K562 (cell line): ENCODE results near the gene TPK1. TPM values are rescaled to one million over a fixed set of nuclear protein-coding genes. Genes with fewer than 3 reads are reported as not detected.

Source experiments
- ARID1B ChIP-seq: fragments of 450-650 bp; IDR thresholded peaks from 2 replicates; pipeline ENCODE4 v1.6.1; 2016; ENCODE audit warnings: antibody characterized with exemption, mild to moderate bottlenecking, inconsistent platforms
- BACH1 ChIP-seq: fragments of 200-800 bp; sonication (Bioruptor generic); IDR thresholded peaks from 2 replicates; pipeline ENCODE4 v1.6.1; 2016; ENCODE audit warnings: missing genetic modification characterization, missing compliant biosample characterization
- CREM ChIP-seq: IDR thresholded peaks from 2 replicates; pipeline ENCODE4 v1.6.1; 2014; ENCODE audit warnings: antibody characterized with exemption, low read depth
- EP300 ChIP-seq: IDR thresholded peaks from 2 replicates; pipeline ENCODE4 v1.6.1; 2012; ENCODE audit warnings: low read length, improper control_type of control experiment
- EP400 ChIP-seq: fragments of 450-650 bp; IDR thresholded peaks from 2 replicates; pipeline ENCODE4 v1.6.1; 2017; ENCODE audit warnings: antibody characterized with exemption, mild to moderate bottlenecking, moderate library complexity
- EWSR1 ChIP-seq: fragments of 450-650 bp; IDR thresholded peaks from 2 replicates; pipeline ENCODE4 v1.6.1; 2018; ENCODE audit warnings: borderline replicate concordance, mild to moderate bottlenecking, low read depth, moderate library complexity; ENCODE audit not compliant: partially characterized antibody
- JUN ChIP-seq, 2 experiments: sonication (generic) in 1 of 2; formaldehyde crosslinking in 1 of 2; IDR thresholded peaks; 2 replicates each; pipeline versions ENCODE4 v1.6.1 to v1.8.0; 2012 to 2022; ENCODE audit warnings: borderline replicate concordance in 2 of 2, mild to moderate bottlenecking in 2 of 2, improper control_type of control experiment in 1 of 2, low read depth in 1 of 2, low read length in 1 of 2, missing genetic modification reagents in 1 of 2
- NFE2 ChIP-seq: IDR thresholded peaks from 2 replicates; pipeline ENCODE4 v1.6.1; 2014; ENCODE audit warnings: antibody characterized with exemption, low read depth
- NFE2L1 ChIP-seq: fragments of 450-650 bp; IDR thresholded peaks from 2 replicates; pipeline ENCODE4 v1.6.1; 2016; ENCODE audit warnings: missing genetic modification characterization, low read depth, mild to moderate bottlenecking, missing compliant biosample characterization, moderate library complexity, borderline replicate concordance
- SMARCA4 ChIP-seq: fragments of 450-650 bp; IDR thresholded peaks from 2 replicates; pipeline ENCODE4 v1.6.1; 2016
- ZEB2 ChIP-seq: fragments of 450-650 bp; IDR thresholded peaks from 2 replicates; pipeline ENCODE4 v1.6.1; 2016
- ZNF239 ChIP-seq: fragments of 250-450 bp; sonication (Bioruptor Pico); IDR thresholded peaks from 2 replicates; pipeline ENCODE4 v1.4.0; 2020; ENCODE audit warnings: mild to moderate bottlenecking
- ZNF668 ChIP-seq: fragments of 250-450 bp; sonication (Bioruptor Pico); IDR thresholded peaks from 2 replicates; pipeline ENCODE4 v1.8.0; 2022; ENCODE audit warnings: mild to moderate bottlenecking, inconsistent platforms
- polyA plus RNA-seq, 8 experiments: library from polyadenylated mRNA; depleted of rRNA in 4 of 8; stranded (reverse) in 5 of 8; unstranded in 3 of 8; fragments of >200 nt; fragmentation: Nextera tagmentation in 2 of 8; fragmentation: Illumina TruSeq in 1 of 8; extraction: Ambion mirVana in 2 of 8; extraction: Trizol in 1 of 8; gene quantifications; 2 replicates each; pipeline versions ENCODE4 v1.2.1 to v1.2.3, GENCODE V29; 2011 to 2014; ENCODE audit warnings: inconsistent platforms in 1 of 8, missing spikeins in 1 of 8
- total RNA-seq, 7 experiments: library from RNA; depleted of rRNA in 6 of 7; stranded (reverse); fragments of >200 nt in 6 of 7; fragmentation: Illumina TruSeq in 2 of 7; extraction: Trizol in 2 of 7; gene quantifications; 2 replicates each; pipeline versions ENCODE4 v1.2.1 to v1.2.3, GENCODE V29; 2011 to 2021; ENCODE audit warnings: low replicate concordance in 1 of 7
- TF ChIP-seq, protein P1 (sequence below), 2 experiments: fragments of 450-650 bp in 1 of 2; sonication (generic) in 1 of 2; formaldehyde crosslinking in 1 of 2; IDR thresholded peaks; 2 replicates each; pipeline versions ENCODE4 v1.7.1 to v1.9.0; 2016 to 2022; ENCODE audit warnings: inconsistent platforms in 1 of 2, mild to moderate bottlenecking in 1 of 2, missing genetic modification reagents in 1 of 2
- TF ChIP-seq, protein P2 (sequence below): fragments of 200-800 bp; sonication (Bioruptor generic); IDR thresholded peaks from 2 replicates; pipeline ENCODE4 v1.6.1; 2017; ENCODE audit warnings: missing genetic modification characterization, missing compliant biosample characterization
- TF ChIP-seq, protein P3 (sequence below): fragments of 450-650 bp; IDR thresholded peaks from 2 replicates; pipeline ENCODE4 v1.6.1; 2016; ENCODE audit warnings: missing biosample characterization, missing genetic modification characterization

The TPK1 gene
- total and polyA plus RNA-seq, 9 of the 15 experiments (the other 6 are each of a cell fraction or from before 2014, with no cell fraction given), result 5.1 to 16.2 (median 9.2) TPM

DNA sequence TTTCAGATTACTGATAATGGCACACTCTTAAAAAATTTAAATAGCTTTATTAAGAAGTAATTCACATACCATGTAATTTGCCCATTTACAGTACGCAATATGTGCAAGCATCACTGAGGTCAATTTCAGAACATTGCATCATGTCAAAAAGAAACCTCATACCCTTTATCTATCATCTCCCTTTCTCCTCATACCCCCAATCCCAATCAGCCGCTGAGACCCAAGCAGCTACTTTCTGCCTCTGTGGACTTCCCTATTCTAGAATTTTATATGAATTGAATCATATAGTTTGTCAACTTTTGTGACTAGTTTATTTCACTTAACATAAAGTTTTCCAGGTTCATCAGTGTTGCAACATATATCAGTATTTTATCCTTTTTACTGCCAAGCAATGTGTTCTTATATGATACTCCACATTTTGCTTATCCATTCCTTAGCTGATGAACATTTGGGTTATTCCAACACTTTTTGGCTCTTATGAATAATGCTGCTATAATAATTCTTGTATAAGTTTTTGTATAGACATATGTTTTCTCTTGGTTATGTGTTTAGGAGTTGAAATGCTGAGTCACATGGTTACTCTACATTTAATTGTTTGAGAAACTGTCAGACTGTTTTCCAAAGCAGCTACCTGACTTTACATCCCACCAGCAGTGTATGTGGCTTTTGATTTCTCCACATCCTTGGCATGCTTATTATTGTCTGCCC lies 26.9 kb upstream of the TPK1 start (continued):
- TF ChIP-seq EP300, result peak; percentile 91
- peak; percentile 28; the same call in 1 of the 2 replicates for TF ChIP-seq ZEB2
- peak; percentile 66 for TF ChIP-seq NFE2
- peak; percentile 66; the same call in 1 of the 2 replicates for TF ChIP-seq BACH1 (tag)
- TF ChIP-seq, protein P1, sequence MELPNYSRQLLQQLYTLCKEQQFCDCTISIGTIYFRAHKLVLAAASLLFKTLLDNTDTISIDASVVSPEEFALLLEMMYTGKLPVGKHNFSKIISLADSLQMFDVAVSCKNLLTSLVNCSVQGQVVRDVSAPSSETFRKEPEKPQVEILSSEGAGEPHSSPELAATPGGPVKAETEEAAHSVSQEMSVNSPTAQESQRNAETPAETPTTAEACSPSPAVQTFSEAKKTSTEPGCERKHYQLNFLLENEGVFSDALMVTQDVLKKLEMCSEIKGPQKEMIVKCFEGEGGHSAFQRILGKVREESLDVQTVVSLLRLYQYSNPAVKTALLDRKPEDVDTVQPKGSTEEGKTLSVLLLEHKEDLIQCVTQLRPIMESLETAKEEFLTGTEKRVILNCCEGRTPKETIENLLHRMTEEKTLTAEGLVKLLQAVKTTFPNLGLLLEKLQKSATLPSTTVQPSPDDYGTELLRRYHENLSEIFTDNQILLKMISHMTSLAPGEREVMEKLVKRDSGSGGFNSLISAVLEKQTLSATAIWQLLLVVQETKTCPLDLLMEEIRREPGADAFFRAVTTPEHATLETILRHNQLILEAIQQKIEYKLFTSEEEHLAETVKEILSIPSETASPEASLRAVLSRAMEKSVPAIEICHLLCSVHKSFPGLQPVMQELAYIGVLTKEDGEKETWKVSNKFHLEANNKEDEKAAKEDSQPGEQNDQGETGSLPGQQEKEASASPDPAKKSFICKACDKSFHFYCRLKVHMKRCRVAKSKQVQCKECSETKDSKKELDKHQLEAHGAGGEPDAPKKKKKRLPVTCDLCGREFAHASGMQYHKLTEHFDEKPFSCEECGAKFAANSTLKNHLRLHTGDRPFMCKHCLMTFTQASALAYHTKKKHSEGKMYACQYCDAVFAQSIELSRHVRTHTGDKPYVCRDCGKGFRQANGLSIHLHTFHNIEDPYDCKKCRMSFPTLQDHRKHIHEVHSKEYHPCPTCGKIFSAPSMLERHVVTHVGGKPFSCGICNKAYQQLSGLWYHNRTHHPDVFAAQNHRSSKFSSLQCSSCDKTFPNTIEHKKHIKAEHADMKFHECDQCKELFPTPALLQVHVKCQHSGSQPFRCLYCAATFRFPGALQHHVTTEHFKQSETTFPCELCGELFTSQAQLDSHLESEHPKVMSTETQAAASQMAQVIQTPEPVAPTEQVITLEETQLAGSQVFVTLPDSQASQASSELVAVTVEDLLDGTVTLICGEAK (IDR thresholded peaks at IDR 0.05), result 0 out of 2 replicates have a peak, but pooled peaks have one; percentile 22
- TF ChIP-seq, protein P1 (CRISPR knock-in tag; IDR thresholded peaks at IDR 0.05), result no peak
- TF ChIP-seq, protein P2, sequence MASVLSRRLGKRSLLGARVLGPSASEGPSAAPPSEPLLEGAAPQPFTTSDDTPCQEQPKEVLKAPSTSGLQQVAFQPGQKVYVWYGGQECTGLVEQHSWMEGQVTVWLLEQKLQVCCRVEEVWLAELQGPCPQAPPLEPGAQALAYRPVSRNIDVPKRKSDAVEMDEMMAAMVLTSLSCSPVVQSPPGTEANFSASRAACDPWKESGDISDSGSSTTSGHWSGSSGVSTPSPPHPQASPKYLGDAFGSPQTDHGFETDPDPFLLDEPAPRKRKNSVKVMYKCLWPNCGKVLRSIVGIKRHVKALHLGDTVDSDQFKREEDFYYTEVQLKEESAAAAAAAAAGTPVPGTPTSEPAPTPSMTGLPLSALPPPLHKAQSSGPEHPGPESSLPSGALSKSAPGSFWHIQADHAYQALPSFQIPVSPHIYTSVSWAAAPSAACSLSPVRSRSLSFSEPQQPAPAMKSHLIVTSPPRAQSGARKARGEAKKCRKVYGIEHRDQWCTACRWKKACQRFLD (CRISPR knock-in tag), result peak; percentile 46; the same call in 1 of the 2 replicates
- no peak for TF ChIP-seq ZNF668
- peak; percentile 72; the same call in 1 of the 2 replicates for TF ChIP-seq JUN (IDR thresholded peaks at IDR 0.05; ENCODE audit: borderline replicate concordance, low read depth, low read length)
- no peak for TF ChIP-seq JUN (CRISPR knock-in tag; IDR thresholded peaks at IDR 0.05; ENCODE audit: borderline replicate concordance)
- no peak for TF ChIP-seq ZNF239 (CRISPR knock-in tag)
- peak; percentile 54; the same call in 1 of the 2 replicates for TF ChIP-seq CREM
- TF ChIP-seq, protein P3, sequence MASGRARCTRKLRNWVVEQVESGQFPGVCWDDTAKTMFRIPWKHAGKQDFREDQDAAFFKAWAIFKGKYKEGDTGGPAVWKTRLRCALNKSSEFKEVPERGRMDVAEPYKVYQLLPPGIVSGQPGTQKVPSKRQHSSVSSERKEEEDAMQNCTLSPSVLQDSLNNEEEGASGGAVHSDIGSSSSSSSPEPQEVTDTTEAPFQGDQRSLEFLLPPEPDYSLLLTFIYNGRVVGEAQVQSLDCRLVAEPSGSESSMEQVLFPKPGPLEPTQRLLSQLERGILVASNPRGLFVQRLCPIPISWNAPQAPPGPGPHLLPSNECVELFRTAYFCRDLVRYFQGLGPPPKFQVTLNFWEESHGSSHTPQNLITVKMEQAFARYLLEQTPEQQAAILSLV (tag), result peak; percentile 64; the same call in 1 of the 2 replicates
- peak; percentile 51; the same call in 1 of the 2 replicates for TF ChIP-seq NFE2L1 (tag)
- peak; percentile 52; the same call in 1 of the 2 replicates for TF ChIP-seq ARID1B
- peak; percentile 35; the same call in 1 of the 2 replicates for TF ChIP-seq EP400
- TF ChIP-seq EWSR1, result no peak
- TF ChIP-seq SMARCA4, result peak; percentile 70; the same call in 1 of the 2 replicates
